ENCODE data around the gene INCA1.

Gene INCA1

DNA sequence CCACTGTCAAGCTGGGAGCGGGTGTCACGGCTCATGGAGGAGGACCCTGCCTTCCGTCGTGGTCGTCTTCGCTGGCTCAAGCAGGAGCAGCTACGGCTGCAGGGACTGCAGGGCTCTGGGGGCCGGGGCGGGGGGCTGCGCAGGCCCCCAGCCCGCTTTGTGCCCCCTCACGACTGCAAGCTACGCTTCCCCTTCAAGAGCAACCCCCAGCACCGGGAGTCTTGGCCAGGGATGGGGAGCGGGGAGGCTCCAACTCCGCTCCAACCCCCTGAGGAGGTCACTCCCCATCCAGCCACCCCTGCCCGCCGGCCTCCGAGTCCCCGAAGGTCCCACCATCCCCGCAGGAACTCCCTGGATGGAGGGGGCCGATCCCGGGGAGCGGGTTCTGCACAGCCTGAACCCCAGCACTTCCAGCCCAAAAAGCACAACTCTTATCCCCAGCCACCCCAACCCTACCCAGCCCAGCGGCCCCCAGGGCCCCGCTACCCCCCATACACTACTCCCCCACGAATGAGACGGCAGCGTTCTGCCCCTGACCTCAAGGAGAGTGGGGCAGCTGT lies 26.3 kb upstream of the INCA1 start:
- TF ChIP-seq, protein P1, sequence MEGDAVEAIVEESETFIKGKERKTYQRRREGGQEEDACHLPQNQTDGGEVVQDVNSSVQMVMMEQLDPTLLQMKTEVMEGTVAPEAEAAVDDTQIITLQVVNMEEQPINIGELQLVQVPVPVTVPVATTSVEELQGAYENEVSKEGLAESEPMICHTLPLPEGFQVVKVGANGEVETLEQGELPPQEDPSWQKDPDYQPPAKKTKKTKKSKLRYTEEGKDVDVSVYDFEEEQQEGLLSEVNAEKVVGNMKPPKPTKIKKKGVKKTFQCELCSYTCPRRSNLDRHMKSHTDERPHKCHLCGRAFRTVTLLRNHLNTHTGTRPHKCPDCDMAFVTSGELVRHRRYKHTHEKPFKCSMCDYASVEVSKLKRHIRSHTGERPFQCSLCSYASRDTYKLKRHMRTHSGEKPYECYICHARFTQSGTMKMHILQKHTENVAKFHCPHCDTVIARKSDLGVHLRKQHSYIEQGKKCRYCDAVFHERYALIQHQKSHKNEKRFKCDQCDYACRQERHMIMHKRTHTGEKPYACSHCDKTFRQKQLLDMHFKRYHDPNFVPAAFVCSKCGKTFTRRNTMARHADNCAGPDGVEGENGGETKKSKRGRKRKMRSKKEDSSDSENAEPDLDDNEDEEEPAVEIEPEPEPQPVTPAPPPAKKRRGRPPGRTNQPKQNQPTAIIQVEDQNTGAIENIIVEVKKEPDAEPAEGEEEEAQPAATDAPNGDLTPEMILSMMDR (IDR thresholded peaks at IDR 0.05) = no peak

DNA sequence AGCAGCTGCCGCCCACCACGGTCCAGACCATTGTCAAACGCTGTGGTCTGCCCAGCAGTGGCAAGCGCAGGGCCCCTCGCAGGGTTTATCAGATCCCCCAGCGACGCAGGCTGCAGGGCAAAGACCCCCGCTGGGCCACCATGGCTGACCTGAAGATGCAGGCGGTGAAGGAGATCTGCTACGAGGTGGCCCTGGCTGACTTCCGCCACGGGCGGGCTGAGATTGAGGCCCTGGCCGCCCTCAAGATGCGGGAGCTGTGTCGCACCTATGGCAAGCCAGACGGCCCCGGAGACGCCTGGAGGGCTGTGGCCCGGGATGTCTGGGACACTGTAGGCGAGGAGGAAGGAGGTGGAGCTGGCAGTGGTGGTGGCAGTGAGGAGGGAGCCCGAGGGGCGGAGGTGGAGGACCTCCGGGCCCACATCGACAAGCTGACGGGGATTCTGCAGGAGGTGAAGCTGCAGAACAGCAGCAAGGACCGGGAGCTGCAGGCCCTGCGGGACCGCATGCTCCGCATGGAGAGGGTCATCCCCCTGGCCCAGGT lies 24.9 kb upstream of the INCA1 start:
- TF ChIP-seq, protein P1 (IDR thresholded peaks at IDR 0.05) = no peak

DNA sequence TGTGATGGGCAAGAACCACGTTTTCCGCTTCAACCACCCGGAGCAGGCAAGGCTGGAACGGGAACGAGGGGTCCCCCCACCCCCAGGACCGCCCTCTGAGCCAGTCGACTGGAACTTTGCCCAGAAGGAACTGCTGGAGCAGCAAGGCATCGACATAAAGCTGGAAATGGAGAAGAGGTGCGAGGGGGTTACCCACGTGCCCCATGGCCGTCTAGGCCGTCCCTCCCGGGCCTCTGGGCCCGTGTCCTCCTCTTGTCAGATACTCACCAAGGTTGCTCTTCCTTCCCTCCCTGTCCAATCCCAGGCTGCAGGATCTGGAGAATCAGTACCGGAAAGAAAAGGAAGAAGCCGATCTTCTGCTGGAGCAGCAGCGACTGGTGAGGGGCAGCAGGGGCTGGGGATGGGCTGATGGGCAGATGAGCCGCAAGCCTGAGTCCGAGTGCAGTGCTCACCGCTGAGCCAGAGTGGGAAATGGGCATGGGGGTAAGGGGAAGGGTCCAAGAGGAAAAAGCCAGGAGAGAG lies 23.2 kb upstream of the INCA1 start:
- TF ChIP-seq, protein P1 (IDR thresholded peaks at IDR 0.05) = no peak

DNA sequence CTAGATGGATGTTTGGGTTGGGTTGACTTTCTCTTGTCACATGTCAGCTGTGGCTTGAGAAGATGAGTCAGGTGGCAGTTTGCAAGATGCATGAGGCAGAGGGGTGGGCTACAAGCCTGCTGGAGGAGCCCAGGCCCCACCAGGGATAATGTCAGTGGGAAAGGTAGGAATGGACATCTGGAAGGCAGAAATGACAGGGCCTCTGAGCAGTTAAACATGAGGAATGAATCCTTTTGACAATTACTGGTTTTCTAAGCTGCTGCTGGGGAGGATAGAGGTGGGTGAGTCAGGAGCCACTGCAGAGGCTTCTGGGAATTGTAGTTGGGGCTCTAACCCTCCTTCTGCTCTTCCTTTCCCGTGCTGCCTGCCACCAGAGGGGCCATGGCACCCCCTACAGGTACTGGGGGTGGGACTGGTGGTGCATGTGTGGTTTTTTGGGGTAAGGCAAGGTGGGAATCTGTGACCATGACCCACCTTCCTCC lies 22.2 kb upstream of the INCA1 start:
- TF ChIP-seq, protein P1 (IDR thresholded peaks at IDR 0.05) = no peak

DNA sequence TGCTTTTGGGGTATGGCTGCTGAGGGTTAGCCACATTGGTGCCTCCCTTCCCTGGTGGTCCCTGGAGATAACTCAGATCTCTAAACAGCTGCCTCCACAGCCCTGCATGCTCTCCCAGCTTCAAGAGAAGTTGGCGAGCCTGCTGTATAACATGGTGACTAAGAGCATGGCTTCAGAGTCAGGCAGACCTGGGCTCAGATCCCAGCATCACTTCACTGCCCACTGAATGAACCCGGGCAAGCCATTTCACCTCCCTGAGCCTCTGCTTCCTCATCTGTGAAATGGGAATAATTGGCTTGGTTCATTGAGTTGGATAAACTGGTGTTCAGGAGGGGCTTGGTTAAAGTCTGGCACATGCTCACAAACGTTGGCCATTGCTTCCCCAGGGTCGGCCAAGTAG lies 17.0 kb upstream of the INCA1 start:
- TF ChIP-seq, protein P1 (IDR thresholded peaks at IDR 0.05) = no peak

DNA sequence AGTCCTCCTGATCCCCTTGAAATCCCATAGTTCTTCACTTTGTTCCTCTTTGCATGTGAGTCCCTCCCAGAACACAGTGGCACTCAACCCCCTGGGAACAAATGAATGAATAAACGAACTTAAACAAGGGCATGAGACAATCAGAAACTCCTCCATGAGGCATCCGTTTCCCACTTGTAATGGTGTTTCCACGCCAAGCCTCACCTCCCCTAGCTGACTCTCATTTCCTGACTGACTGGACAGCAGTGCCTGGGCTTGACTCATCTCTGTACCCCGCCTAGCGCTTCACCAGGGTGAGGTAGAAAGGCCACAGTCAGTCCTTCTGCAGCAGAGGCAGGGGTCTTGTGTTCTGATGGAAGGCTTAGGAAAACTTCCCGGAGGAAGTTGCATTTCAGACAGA lies 14.6 kb upstream of the INCA1 start:
- TF ChIP-seq, protein P1 (IDR thresholded peaks at IDR 0.05) = no peak

DNA sequence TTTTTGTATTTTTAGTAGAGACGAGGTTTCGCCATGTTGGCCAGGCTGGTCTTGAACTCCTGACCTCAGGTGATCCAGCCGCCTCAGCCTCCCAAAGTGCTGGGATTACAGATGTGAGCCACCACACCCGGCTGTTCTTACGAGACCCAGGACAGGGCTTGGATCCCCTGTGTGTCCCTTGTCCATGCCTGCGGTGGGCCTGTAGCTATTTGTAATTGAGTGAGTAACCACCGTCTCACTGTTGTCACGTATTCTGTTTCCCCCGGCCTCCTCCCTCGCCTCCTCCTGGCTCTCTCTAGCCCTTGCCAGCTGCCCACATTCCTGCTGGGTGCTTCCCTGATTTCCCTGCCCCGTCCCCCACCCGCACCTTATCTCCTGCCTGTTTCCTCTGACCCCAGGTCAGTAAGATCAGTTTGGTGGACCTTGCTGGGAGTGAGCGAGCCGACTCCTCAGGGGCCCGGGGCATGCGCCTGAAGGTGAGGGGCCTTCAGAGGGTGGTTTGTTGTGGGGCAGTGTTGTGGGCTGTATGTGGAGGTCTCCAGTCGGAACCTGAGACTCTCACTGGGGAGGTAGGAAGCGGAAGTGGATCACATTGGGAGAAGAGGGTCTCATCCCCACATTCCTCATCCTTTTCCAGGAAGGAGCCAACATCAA lies 6.0 kb upstream of the INCA1 start:
- TF ChIP-seq, protein P1 (IDR thresholded peaks at IDR 0.05) = no peak
